22Rv1 (cell line): ENCODE measurements around the gene HBE1.

Experiments used
- CTCF ChIP-seq: fragments of 450-650 bp; IDR thresholded peaks from 2 replicates; pipeline ENCODE4 v1.5.1; 2017; ENCODE audit warnings: mild to moderate bottlenecking
- ZFX ChIP-seq: fragments of 450-650 bp; IDR thresholded peaks from 2 replicates; pipeline ENCODE4 v1.6.1; 2017; ENCODE audit warnings: antibody characterized with exemption, borderline replicate concordance

GRCh38 chr11:5228124-5228523 is 41.6 kb downstream of the HBE1 start:
- TF ChIP-seq CTCF (no peak), ZFX (no peak)
